Activated T-cell treated with anti-CD3 and anti-CD28 coated beads, Interleukin-2, amount 50 U/mL, for 24 hours (primary cell): ENCODE measurements around the gene MMP24.

Experiments used
- DNase-seq: peaks from one replicate; pipeline ENCODE4 v3.0.0-alpha.2; 2020
- H3K27ac Mint-ChIP-seq: 2 replicates; pipeline ENCODE4 v1.8.0; 2020; ENCODE audit warnings: mild to moderate bottlenecking, mixed read lengths
- H3K27me3 Mint-ChIP-seq: 2 replicates; pipeline ENCODE4 v1.8.0; 2020; ENCODE audit warnings: mixed read lengths
- H3K36me3 Mint-ChIP-seq: 2 replicates; pipeline ENCODE4 v1.8.0; 2020; ENCODE audit warnings: low read depth, mixed read lengths
- H3K4me1 Mint-ChIP-seq: 2 replicates; pipeline ENCODE4 v1.8.0; 2020; ENCODE audit warnings: low read depth, mixed read lengths
- H3K4me3 Mint-ChIP-seq: 2 replicates; pipeline ENCODE4 v1.8.0; 2020; ENCODE audit warnings: mild to moderate bottlenecking, moderate library complexity, mixed read lengths
- H3K9me3 Mint-ChIP-seq: 2 replicates; pipeline ENCODE4 v1.8.0; 2020; ENCODE audit warnings: mixed read lengths

Gene MMP24

DNA sequence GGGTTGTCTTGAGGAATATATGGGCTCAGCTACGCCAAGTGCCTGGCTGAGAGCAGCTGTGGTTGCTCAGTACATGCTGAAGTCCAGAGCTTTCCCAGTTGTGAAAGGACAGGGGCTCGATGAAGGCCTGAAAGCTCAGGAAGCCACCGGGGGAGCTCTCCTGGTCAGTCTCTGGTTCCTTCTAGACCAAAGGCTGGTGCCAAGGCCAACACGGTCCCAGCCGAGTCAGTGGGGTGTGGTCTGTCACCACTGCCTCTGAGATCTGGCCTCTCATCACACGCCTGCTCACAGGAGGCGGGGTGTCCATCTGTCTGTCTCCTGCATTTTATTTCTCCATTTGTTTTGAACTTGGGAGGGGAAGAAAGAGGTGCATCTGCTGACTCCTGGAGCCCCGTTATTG is 70.7 kb downstream of the MMP24 start:
- no peaks in the 10 kb centered on the region for H3K9me3 Mint-ChIP-seq
- no peak overlapping the region for H3K4me3 Mint-ChIP-seq
- peaks cover 3% of the 10 kb centered on the region for H3K4me1 Mint-ChIP-seq
- no peak for DNase-seq
- H3K27me3 Mint-ChIP-seq, result no peaks in the 10 kb centered on the region
- H3K36me3 Mint-ChIP-seq, result no peaks in the 10 kb centered on the region
- H3K27ac Mint-ChIP-seq, result no peak overlapping the region

DNA sequence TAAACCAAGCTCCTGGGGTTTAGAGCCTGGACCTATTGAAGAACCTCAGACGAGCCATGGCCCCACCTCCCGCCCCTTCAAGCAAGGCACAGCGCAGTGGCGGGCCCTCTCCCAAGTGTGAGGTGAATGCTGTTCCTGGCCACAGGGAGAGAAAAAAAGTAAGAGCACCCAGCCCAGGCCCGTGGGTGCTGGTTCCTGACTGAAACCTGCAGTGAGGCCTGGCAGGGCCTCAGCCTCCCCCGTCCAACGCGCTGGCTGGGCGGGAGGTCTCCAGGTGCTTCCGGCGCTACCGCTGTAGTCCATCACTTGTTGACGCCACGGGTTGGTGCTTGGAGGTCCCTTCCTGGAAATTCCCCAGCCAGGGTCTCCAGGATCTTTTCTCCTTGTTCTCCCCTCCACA is 71.2 kb downstream of the MMP24 start:
- Mint-ChIP-seq H3K4me1 (peaks cover 8% of the 10 kb centered on the region), H3K4me3 (no peak overlapping the region), H3K9me3 (no peaks in the 10 kb centered on the region), H3K27ac (no peak overlapping the region), H3K27me3 (no peaks in the 10 kb centered on the region), H3K36me3 (no peaks in the 10 kb centered on the region)
- DNase-seq, result no peak

DNA sequence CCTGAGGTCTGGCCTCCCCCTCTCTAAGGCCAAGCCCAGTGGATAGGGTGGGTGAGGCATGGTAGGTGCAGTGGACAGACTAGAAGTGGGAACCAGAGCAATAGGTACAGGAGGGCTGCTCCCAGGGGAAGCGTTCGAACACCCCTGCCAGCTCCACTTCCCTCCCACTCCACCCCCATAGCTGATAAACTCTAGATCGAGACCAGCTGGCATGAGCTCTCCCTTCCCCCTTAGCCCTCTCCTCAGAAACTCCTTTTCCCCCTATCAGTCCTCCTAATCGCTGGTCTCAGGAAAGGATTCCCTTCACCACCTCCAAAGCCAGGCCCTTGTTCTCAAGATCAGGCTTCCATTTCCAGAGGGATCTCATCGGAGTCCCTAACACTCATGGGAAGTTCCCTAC is 71.8 kb downstream of the MMP24 start:
- DNase-seq, result no peak
- Mint-ChIP-seq H3K4me1 (peaks cover 13% of the 10 kb centered on the region), H3K27me3 (no peaks in the 10 kb centered on the region), H3K27ac (no peak overlapping the region), H3K36me3 (no peaks in the 10 kb centered on the region), H3K9me3 (no peaks in the 10 kb centered on the region), H3K4me3 (no peak overlapping the region)

DNA sequence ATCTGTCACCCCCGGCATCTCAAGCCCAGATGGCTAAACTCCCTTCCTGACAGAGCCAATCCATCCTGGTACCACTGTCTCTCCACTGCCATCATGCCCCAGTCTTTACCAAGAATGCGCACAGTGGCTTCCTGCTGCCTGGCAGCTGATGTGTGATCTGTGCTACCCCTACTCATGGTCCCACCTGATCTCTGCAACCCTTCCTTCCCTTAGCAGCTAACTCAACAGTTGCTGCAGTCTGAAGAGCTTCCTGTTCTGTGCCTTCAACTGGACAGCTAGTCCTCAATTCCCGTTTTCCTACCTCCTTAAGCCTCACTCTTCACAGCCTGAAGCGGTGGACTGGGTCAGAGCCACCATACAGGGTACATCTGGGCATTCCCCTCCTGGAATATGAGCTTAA is 73.3 kb downstream of the MMP24 start:
- Mint-ChIP-seq H3K4me1 (peaks cover 28% of the 10 kb centered on the region), H3K27ac (no peak overlapping the region), H3K4me3 (no peak overlapping the region), H3K9me3 (no peaks in the 10 kb centered on the region), H3K27me3 (no peaks in the 10 kb centered on the region), H3K36me3 (peaks cover 4% of the 10 kb centered on the region)
- no peak for DNase-seq

DNA sequence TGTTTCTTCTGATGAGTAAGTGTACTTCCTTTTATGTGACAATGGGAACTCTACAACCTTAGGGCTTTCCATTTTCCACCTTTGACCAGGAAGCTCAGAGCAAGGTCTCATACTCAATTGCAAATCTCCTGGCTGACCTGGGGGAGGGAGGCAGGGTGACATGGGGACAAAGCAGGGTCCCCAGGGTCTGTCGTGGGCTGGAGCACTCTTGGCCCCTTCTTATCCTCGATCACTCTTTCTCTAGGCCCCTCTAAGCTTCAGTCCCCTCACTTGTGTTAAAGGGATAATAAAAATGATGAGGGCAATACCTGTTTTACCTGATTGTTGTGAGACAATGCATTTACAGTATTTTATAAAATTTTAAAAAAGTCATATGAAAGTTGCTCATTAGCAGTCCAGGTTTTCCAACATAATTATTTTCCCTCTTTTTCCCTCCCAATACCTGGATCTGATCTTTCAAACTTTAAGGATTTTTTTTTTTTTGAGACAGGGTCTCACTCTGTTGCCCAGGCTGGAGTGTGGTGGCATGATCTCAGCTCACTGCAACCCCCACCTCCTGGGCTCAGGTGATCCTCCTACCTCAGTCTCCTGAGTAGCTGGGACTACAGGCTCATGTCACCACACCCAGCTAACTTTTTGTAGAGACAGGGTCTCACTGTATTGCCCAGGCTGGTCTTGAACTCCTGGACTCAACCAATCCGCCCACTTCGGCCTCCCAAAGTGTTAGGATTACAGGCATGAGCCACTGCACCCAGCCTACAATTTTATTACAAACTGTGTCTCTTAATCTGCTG is 74.2 kb downstream of the MMP24 start:
- Mint-ChIP-seq H3K27ac (no peak overlapping the region), H3K36me3 (peaks cover 11% of the 10 kb centered on the region), H3K9me3 (no peaks in the 10 kb centered on the region)

DNA sequence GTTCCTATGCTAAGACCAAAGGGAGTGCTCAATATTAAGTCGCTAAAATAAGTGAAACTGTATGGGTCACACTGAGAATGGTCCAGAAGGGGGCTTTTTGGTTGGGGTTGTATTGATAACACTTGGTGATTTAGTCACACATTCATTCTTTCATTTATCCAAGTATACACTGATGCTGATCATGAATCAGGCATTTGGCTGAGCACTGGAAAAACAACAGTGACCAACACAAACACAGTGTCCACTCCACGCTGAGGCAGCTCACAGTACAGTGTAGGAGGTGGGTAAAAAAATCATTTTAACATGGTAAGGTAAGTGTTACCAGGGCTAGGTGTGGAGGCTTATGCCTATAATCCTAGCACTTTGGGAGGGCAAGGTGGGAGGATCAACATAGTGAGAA is 74.9 kb downstream of the MMP24 start:
- Mint-ChIP-seq H3K36me3 (peaks cover 17% of the 10 kb centered on the region), H3K27ac (no peak overlapping the region), H3K4me3 (no peak overlapping the region), H3K27me3 (no peaks in the 10 kb centered on the region), H3K4me1 (peaks cover 45% of the 10 kb centered on the region), H3K9me3 (no peaks in the 10 kb centered on the region)
- DNase-seq, result no peak

More for the DNA sequence above, 74.2 kb downstream of the MMP24 start:
- no peaks in the 10 kb centered on the region for H3K27me3 Mint-ChIP-seq
- H3K4me3 Mint-ChIP-seq, result no peak overlapping the region
- DNase-seq, result no peak
- H3K4me1 Mint-ChIP-seq, result peaks cover 37% of the 10 kb centered on the region

DNA sequence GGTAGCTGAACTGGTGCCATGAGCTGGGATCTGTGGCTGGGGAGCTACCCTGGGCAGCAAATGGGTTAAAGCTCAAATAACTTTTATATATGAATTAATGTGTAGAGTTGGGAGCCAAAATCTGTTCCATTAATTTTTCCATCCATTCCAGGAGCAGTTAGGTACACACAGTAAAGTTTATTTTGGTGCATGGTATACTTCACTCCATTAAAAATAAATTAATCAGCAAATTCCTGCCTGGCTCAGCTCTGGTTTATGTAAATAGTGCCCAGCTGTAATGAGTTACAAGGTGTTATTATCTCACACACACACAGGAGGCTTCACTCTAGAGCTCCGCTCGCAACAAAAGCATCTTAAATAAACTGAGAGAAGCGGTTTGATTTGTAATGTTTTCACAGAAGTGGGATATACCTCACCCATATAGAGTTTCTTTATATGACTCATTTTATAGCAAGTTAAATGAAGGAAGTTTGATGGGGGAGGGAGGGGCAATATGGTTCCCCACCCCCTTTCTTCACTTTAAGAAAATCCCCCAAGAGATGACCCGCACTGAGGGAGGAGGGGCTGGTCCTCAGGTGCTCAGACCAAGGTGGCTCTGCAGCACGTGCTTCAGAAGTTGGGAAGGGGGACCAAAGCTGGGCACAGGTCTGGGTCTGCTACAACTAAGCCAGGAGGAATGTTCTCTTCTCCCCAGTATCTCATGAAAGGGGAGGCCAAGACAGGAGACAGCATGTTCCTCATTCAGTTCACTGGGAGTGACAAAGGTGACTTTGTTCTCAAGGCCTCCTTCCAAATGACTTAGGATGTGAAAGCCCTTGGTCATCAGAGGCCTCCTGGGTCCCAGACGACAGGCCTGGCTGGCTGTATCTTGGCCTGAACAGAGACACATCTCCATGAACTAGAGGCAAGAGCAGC is 76.2 kb downstream of the MMP24 start:
- peaks cover 57% of the 10 kb centered on the region for H3K4me1 Mint-ChIP-seq
- peak; percentile 33 for DNase-seq
- H3K9me3 Mint-ChIP-seq, result no peaks in the 10 kb centered on the region
- no peak overlapping the region for H3K4me3 Mint-ChIP-seq
- peaks cover 22% of the 10 kb centered on the region for H3K36me3 Mint-ChIP-seq
- H3K27me3 Mint-ChIP-seq, result no peaks in the 10 kb centered on the region
- H3K27ac Mint-ChIP-seq, result peak overlapping the region; percentile 64

DNA sequence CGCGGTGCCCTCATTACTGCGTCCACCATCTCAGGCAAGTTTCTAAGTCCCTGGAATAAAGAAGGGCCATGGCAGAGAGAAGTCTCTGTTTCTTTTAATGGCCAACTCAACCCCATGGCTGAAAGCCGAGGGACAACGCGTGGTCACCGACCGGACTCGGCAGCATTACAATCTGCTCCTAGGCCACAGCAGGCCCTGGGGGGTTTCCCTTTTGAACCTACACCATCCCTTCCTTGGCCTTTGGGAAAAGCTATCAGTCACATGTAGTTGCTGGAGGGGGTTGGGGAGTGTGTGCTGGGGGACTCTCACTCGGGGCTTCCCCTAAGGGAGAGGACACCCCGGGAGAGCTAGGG is 76.9 kb downstream of the MMP24 start:
- H3K27me3 Mint-ChIP-seq, result no peaks in the 10 kb centered on the region
- peaks cover 64% of the 10 kb centered on the region for H3K4me1 Mint-ChIP-seq
- DNase-seq, result no peak
- H3K36me3 Mint-ChIP-seq, result peaks cover 24% of the 10 kb centered on the region
- H3K9me3 Mint-ChIP-seq, result no peaks in the 10 kb centered on the region
- H3K27ac Mint-ChIP-seq, result peak overlapping the region; percentile 64
- H3K4me3 Mint-ChIP-seq, result no peak overlapping the region

DNA sequence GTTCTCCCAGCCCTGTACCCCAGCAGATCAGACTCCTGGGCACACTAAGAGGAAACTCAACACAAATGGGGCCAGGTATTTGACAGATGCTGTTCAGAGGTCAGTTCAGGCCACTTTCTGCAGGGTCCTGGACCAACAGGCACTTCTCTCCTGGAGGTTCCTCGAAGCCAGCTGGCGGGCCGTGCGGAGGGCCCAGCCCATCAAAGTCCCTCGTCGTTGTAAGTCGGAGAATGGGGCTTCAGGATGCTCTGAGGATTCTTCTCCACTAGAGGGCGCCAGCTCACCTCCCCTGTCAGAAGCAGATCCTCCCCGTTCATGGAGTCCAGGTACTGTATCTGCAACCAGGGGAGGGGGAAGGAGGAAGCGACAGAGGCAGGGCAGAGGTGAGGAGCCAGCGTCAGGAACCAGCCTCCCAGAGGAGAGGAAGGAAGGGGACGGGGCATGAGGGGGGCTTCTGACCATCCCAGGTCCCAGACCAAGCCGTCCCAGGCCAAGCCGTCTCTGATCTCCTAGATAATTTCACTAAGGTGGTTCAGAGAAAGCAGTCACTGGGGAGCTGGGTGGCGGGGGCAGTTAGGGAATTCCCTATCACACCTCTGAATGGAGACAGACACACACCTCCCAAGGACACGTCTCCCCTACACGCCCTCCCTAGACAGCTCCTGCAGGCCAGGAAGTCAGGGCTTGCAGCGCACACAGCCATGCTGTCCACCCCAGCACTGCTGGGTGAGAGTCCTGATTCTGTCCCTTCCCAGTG is 77.4 kb downstream of the MMP24 start:
- DNase-seq, result peak; percentile 85
- Mint-ChIP-seq H3K27ac (peak overlapping the region; percentile 97), H3K4me1 (peaks cover 67% of the 10 kb centered on the region), H3K27me3 (no peaks in the 10 kb centered on the region), H3K36me3 (peaks cover 24% of the 10 kb centered on the region), H3K9me3 (no peaks in the 10 kb centered on the region), H3K4me3 (no peak overlapping the region)

DNA sequence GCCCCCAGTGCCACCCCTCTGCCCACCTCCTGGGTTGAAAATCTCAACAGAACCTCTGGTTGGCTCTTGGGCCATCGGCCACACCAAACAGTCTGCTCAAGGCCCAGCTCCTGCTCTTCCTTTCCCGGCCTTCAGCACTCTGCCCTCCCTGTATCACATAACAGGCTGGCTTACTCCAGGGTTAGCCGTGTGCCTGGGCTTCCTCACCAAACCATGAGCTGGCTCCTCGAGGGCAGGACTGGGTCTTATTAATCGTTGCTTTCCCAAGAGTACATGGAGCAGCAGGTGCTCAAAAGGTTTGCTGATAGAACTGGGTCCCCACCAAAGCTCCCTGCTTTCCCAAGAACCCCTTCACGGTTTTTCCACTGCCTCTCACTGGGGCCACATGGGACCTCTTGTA is 78.5 kb downstream of the MMP24 start:
- H3K27me3 Mint-ChIP-seq, result no peaks in the 10 kb centered on the region
- peaks cover 75% of the 10 kb centered on the region for H3K4me1 Mint-ChIP-seq
- H3K36me3 Mint-ChIP-seq, result peaks cover 31% of the 10 kb centered on the region

DNA sequence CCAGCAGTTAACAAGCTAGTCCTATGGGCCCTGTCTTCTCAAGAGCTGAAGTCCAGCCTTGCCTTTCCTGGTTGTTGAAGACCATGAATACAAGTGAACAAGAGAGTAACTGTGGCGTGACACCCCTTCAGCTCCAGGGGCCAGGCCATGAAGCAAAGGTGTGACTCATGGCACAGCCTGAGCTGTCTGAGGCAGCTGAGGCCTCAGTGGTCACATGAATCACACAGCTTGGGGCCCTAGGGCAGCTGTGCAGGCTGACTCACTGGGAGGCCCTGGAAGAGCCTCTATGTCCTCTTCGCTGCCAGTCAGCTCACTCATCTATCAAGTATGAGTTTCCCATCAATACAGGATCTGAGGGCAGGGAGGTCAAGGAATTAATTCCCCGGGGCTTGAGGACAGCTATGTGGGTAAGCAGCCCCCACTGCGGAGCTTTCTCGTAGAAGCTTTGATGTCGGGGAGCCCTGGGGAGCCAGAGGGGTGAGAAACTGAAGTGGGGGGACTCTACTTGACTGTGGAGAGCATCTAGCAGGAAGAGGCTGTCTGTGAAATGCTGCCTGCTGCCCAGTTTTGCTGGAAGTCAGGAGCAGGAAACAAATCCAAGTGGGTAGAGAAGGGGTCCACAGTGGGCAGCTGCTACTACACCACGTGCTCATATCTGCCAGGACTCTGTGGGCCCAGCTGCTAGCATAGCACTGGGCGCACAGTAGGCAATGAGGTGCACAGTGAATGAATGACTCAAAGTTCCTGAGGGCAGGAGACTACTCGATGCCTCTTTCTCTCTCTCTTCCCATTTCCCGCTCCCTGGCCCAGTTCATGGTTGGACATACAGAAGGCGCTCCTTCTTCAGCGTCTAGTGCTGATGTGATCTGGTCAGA is 79.4 kb downstream of the MMP24 start:
- H3K36me3 Mint-ChIP-seq, result peaks cover 35% of the 10 kb centered on the region
- peak; percentile 78 for DNase-seq
- peak overlapping the region; percentile 97 for H3K27ac Mint-ChIP-seq
- H3K4me3 Mint-ChIP-seq, result peak overlapping the region; percentile 72
- H3K27me3 Mint-ChIP-seq, result no peaks in the 10 kb centered on the region
- H3K4me1 Mint-ChIP-seq, result peaks cover 79% of the 10 kb centered on the region
- H3K9me3 Mint-ChIP-seq, result no peaks in the 10 kb centered on the region

More for the DNA sequence above, 78.5 kb downstream of the MMP24 start:
- H3K9me3 Mint-ChIP-seq, result no peaks in the 10 kb centered on the region
- peak; percentile 41 for DNase-seq
- peak overlapping the region; percentile 97 for H3K27ac Mint-ChIP-seq
- no peak overlapping the region for H3K4me3 Mint-ChIP-seq

DNA sequence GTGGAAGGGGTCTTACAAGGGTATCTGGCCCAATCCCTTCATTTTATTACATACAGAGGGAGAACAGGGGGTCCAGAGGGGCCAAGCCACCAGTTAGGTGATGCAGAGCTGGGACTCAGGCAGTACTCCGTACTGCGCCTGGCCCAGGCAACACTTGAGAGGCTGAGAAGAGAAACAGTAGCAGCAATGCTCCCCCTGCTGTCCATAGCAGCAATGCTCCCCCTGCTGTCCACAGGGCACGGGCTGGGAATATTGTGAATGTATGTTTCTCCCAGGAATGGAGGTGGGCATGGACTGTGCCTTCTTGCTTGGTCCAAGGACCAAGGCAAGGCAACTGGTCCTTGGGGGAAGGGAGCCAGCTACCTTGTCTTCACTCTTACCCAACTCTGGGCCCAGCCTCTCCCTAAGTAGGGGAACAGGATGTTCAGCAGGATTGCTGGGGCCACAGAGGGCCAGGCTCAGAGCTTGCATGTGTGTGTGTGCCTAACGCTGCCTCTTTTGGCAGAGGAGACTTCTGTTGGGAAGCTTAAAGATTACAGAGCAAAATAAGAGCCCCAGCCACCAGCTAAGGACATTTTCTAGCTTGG is 80.5 kb downstream of the MMP24 start:
- no peaks in the 10 kb centered on the region for H3K27me3 Mint-ChIP-seq
- H3K4me1 Mint-ChIP-seq, result peaks cover 86% of the 10 kb centered on the region
- H3K36me3 Mint-ChIP-seq, result peaks cover 41% of the 10 kb centered on the region
- no peak overlapping the region for H3K4me3 Mint-ChIP-seq
- H3K27ac Mint-ChIP-seq, result peak overlapping the region; percentile 97
- peak; percentile 52 for DNase-seq
- no peaks in the 10 kb centered on the region for H3K9me3 Mint-ChIP-seq
